Bronchial epithelial cell (primary cell): ENCODE measurements around the gene MAP3K21. TPM values are rescaled to one million over a fixed set of nuclear protein-coding genes. Genes with fewer than 3 reads are reported as not detected.

Experiments
- DNase-seq: peaks from one replicate; pipeline ENCODE4 v3.0.0-alpha.2; 2010; ENCODE audit warnings: low read depth
- FAIRE-seq: peaks from 2 replicates; lab custom pipeline; 2011; peaks lifted over from hg19 to GRCh38; lab: Jason Lieb, UNC
- H3K27me3 ChIP-seq: 2 replicates; pipeline ENCODE4 v1.5.1; 2011; ENCODE audit warnings: low read length; ENCODE audit not compliant: control insufficient read depth, insufficient read depth
- H3K36me3 ChIP-seq: 2 replicates; pipeline ENCODE4 v1.5.1; 2011; ENCODE audit warnings: low read length; ENCODE audit not compliant: control insufficient read depth, insufficient read depth
- H3K4me3 ChIP-seq: 2 replicates; pipeline ENCODE4 v1.5.1; 2011; ENCODE audit warnings: mild to moderate bottlenecking, low read depth, low read length, control low read depth
- total RNA-seq: library from RNA; depleted of rRNA; stranded (reverse); fragments of >200 nt; gene quantifications from 2 replicates; pipeline ENCODE4 v1.2.1, GENCODE V29; 2014
- TF ChIP-seq, protein P1 (sequence below): IDR thresholded peaks from 2 replicates; pipeline ENCODE4 v1.5.1; 2011; ENCODE audit warnings: mild to moderate bottlenecking, moderate library complexity, low read length, control low read depth, inconsistent platforms; ENCODE audit not compliant: insufficient read depth, severe bottlenecking

The MAP3K21 gene
- total RNA-seq, 1 donor from 2014 or later = 6.6 TPM

DNA sequence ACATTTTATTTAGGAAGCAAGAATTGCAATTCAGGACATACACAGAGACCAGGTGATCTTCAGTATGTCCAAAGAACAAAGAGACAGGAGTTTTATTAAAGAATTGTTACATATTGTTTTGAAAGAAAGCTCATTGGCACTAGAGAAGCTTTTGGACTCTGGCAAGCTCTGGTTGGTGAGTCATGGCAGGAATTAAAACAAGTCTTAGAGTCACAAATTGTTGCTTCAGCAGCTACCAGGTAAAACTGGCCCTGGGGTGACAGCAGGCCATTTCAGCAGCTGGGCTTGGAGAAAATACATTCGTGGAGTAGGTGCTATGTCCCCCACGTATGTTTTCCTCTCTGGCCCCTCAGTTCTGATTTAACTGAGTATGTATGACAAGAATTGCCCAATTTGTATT lies 58.8 kb downstream of the MAP3K21 start:
- FAIRE-seq (no peak), DNase-seq (peak; percentile 63)

DNA sequence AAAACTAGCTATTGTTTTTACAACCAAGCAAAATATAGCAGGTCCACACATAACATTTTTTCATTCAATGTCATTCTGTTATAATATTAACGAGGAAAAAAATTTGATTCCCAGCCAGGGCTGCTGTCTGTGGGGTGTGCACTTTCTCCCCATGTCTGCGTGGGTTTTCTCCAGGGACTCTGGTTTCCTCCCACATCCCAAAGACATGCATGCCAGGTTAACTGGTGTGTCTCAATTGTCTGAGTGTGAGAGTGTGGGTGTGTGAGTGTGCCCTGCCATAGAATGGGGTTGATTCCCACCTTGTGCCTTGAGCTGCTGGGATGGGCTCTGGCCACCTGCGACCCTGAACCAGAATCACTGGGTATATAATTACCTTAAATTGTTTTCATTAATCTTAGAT lies 60.1 kb downstream of the MAP3K21 start:
- DNase-seq = no peak
- Histone ChIP-seq H3K4me3 (no peak overlapping the region), H3K27me3 (no peaks in the 10 kb centered on the region), H3K36me3 (no peaks in the 10 kb centered on the region)
- TF ChIP-seq, protein P1, sequence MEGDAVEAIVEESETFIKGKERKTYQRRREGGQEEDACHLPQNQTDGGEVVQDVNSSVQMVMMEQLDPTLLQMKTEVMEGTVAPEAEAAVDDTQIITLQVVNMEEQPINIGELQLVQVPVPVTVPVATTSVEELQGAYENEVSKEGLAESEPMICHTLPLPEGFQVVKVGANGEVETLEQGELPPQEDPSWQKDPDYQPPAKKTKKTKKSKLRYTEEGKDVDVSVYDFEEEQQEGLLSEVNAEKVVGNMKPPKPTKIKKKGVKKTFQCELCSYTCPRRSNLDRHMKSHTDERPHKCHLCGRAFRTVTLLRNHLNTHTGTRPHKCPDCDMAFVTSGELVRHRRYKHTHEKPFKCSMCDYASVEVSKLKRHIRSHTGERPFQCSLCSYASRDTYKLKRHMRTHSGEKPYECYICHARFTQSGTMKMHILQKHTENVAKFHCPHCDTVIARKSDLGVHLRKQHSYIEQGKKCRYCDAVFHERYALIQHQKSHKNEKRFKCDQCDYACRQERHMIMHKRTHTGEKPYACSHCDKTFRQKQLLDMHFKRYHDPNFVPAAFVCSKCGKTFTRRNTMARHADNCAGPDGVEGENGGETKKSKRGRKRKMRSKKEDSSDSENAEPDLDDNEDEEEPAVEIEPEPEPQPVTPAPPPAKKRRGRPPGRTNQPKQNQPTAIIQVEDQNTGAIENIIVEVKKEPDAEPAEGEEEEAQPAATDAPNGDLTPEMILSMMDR = no peak
- no peak for FAIRE-seq

More for the DNA sequence above, 58.8 kb downstream of the MAP3K21 start:
- TF ChIP-seq, protein P1 = no peak
- no peaks in the 10 kb centered on the region for H3K27me3 ChIP-seq
- peaks cover 3% of the 10 kb centered on the region for H3K36me3 ChIP-seq
- no peak overlapping the region for H3K4me3 ChIP-seq

DNA sequence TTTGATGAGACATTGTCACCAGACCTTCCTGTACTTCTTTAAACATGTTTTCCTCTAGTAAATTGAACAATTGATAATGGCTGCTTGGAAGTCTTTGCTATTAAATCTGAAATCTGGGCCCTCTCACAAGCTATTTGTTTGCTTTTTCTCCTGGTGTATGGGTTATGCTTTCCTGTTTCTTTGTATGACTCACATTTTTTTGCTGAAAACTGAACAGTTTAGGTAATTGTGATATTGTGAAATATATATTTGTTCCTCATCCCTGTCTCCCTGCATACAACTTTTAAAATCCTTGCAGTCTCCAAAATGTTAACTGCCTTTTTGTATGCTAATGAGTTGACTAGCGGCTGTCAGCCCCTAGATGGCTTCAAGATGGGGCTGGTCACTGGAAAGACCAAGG lies 61.6 kb downstream of the MAP3K21 start:
- H3K4me3 ChIP-seq = no peak overlapping the region
- H3K27me3 ChIP-seq = no peaks in the 10 kb centered on the region
- DNase-seq (peak; percentile 7), FAIRE-seq (no peak)
- no peaks in the 10 kb centered on the region for H3K36me3 ChIP-seq
- TF ChIP-seq, protein P1 = no peak

DNA sequence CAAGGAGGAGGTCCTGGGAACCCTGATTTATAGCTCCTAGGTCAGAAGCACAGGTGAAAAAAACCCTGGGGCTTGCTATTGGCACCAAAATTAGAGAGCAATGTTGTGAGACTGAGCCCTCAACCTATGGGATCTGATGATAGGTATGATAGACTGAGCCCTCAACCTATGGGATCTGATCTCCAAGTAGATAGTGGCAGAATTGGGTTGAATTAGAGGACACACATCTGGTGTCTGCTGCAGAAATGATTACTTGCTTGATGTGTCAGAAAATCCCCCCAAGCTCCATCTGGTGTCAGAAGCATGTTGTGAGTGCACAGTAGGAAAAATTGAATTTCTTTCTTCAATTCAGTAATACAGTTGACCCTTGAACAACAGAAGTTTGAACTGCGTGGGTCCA lies 62.4 kb downstream of the MAP3K21 start:
- DNase-seq (no peak), FAIRE-seq (no peak)
- TF ChIP-seq, protein P1 = no peak
- Histone ChIP-seq H3K4me3 (no peak overlapping the region), H3K27me3 (no peaks in the 10 kb centered on the region), H3K36me3 (no peaks in the 10 kb centered on the region)

DNA sequence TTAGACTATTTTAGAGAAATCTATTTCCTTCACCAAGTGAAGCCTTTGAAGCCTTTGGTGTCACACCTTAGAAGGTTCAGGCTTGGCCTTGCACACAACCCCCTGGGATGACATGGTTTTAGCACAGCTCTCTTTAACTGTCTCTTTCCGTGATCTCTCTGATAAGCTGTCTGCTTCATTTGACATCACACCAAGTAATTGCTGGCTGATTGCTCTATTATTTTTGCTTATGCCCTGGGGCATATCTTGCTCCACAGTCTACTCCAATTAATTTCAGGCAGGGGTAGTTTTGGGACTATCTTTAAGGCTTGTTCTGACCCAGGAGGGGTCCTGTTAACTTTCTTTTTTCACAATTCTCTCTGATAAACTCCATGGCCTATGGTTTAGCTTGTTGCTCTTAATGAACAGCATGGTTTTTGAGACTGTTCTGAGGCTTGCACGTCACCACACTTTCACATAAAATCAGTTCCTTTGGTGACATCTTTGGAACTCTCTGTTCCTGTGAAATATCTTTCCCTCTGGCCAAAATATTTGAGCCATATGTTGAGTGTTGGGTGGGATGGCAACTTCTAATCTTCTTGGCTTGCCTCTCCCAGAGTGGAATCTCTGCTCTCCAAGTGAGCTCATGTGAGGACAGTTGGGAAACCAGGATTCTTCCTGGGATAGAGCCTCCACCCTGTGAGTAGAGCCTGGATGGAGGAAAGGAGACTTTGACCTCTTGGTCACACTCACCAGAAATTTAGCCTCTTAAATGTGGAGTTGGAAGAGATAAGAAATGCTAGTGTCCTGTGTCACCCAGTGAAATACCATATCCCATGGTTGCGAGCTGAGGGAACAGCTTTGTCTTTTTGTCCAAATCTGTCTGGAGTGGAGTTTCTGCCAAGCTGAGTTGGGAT lies 63.6 kb downstream of the MAP3K21 start:
- no peak for DNase-seq
- H3K27me3 ChIP-seq = no peaks in the 10 kb centered on the region

More for the DNA sequence above, 63.6 kb downstream of the MAP3K21 start:
- FAIRE-seq = no peak
- Histone ChIP-seq H3K36me3 (no peaks in the 10 kb centered on the region), H3K4me3 (no peak overlapping the region)
- TF ChIP-seq, protein P1 = no peak
